ENCODE results near the gene PTPN14.
A peak's percentile ranks its signal among the peaks of the same experiment; 100 is the strongest.
"Not testable (repeated sequence)": the region's sequence is repeated elsewhere in the genome, so short reads cannot be mapped to it uniquely, and the experiment has no call there.

PTPN14 gene

GRCh38 chr1:214494706-214495105, 56.7 kb downstream of the PTPN14 start:
- no CpG with 5 or more reads among the region's 2 CpGs for WGBS (ENCODE audit: extremely low coverage, insufficient coverage, insufficient read length)
- Histone ChIP-seq H2AK5ac (ENCODE audit: low read length) (no peak overlapping the region), H3K4ac (ENCODE audit: low read depth, low read length) (no peak overlapping the region), H3K4me2 (ENCODE audit: low read length) (no peak overlapping the region), H3K9me3 (ENCODE audit: insufficient read depth, low read depth, low read length) (no peaks in the 10 kb centered on the region), H3K23ac (ENCODE audit: low read length) (no peak overlapping the region), H4K91ac (ENCODE audit: low read depth, low read length) (no peak overlapping the region), H2AFZ (ENCODE audit: insufficient read depth, low read length, poor library complexity) (no peak overlapping the region), H2BK5ac (ENCODE audit: low read depth, low read length, poor library complexity) (no peak overlapping the region), H3K14ac (ENCODE audit: low read length) (no peak overlapping the region), H3K36me3 (ENCODE audit: control insufficient read depth in 1 of 2, insufficient read depth in 2 of 2, low read length in 2 of 2) (peaks cover 2 to 3% of the 10 kb centered on the region in 2 experiments), H3K27me3 (ENCODE audit: insufficient read depth, low read length) (no peaks in the 10 kb centered on the region), H3K4me1 (ENCODE audit: control insufficient read depth in 1 of 2, insufficient read depth in 2 of 2, low read length in 2 of 2) (peaks cover 3 to 15% of the 10 kb centered on the region in 2 experiments), H3K79me2 (ENCODE audit: control insufficient read depth, insufficient read depth, low read length, poor library complexity) (peaks cover 11% of the 10 kb centered on the region), H3K9ac (ENCODE audit: low read length) (no peak overlapping the region), H3K4me3 (ENCODE audit: low read depth, low read length) (no peak overlapping the region), H2BK120ac (ENCODE audit: insufficient read depth, low read length, poor library complexity) (no peak overlapping the region), H4K12ac (ENCODE audit: low read depth, low read length) (no peak overlapping the region), H2BK12ac (ENCODE audit: low read length) (no peak overlapping the region), H3K27ac (ENCODE audit: low read depth, low read length) (peak overlapping the region; percentile 55), H3K79me1 (ENCODE audit: low read length) (peaks cover 7% of the 10 kb centered on the region), H3K18ac (ENCODE audit: low read length) (no peak overlapping the region), H4K8ac (ENCODE audit: low read depth, low read length) (no peak overlapping the region)
- DNase-seq: peak; percentile 51 to 87

- not testable (repeated sequence) for H3K18ac ChIP-seq (ENCODE audit: low read length); H3K9ac ChIP-seq (ENCODE audit: low read length); H3K27me3 ChIP-seq (ENCODE audit: insufficient read depth, low read length); H3K79me1 ChIP-seq (ENCODE audit: low read length); H2AFZ ChIP-seq (ENCODE audit: insufficient read depth, low read length, poor library complexity); H3K14ac ChIP-seq (ENCODE audit: low read length); H3K9me3 ChIP-seq (ENCODE audit: insufficient read depth, low read depth, low read length); H4K12ac ChIP-seq (ENCODE audit: low read depth, low read length); H2AK5ac ChIP-seq (ENCODE audit: low read length); H3K4me2 ChIP-seq (ENCODE audit: low read length); H4K91ac ChIP-seq (ENCODE audit: low read depth, low read length); H2BK12ac ChIP-seq (ENCODE audit: low read length); H3K23ac ChIP-seq (ENCODE audit: low read length); H3K36me3 ChIP-seq (ENCODE audit: control insufficient read depth in 1 of 2, insufficient read depth in 2 of 2, low read length in 2 of 2); H3K4me3 ChIP-seq (ENCODE audit: low read depth, low read length); H2BK5ac ChIP-seq (ENCODE audit: low read depth, low read length, poor library complexity); H4K8ac ChIP-seq (ENCODE audit: low read depth, low read length); H3K4ac ChIP-seq (ENCODE audit: low read depth, low read length); H2BK120ac ChIP-seq (ENCODE audit: insufficient read depth, low read length, poor library complexity)
- DNase-seq: peak; percentile 38 to 56
- no CpG with 5 or more reads among the region's 6 CpGs for WGBS (ENCODE audit: extremely low coverage, insufficient coverage, insufficient read length)
- peaks cover 3 to 15% of the 10 kb centered on the region in 2 experiments for H3K4me1 ChIP-seq (ENCODE audit: control insufficient read depth in 1 of 2, insufficient read depth in 2 of 2, low read length in 2 of 2)
- H3K27ac ChIP-seq (ENCODE audit: low read depth, low read length): peak overlapping the region; percentile 55
- H3K79me2 ChIP-seq (ENCODE audit: control insufficient read depth, insufficient read depth, low read length, poor library complexity): peaks cover 15% of the 10 kb centered on the region
Measured at GRCh38 chr1:214494179-214494578, 57.2 kb downstream of the PTPN14 start.

- Histone ChIP-seq H2BK12ac (ENCODE audit: low read length) (peak overlapping the region; percentile 73), H3K9ac (ENCODE audit: low read length) (no peak overlapping the region), H3K27ac (ENCODE audit: low read depth, low read length) (peak overlapping the region; percentile 28), H3K27me3 (ENCODE audit: insufficient read depth, low read length) (no peaks in the 10 kb centered on the region), H3K79me2 (ENCODE audit: control insufficient read depth, insufficient read depth, low read length, poor library complexity) (peaks cover 10% of the 10 kb centered on the region), H3K14ac (ENCODE audit: low read length) (peak overlapping the region; percentile 71), H3K36me3 (ENCODE audit: control insufficient read depth in 1 of 2, insufficient read depth in 2 of 2, low read length in 2 of 2) (peaks cover 2 to 5% of the 10 kb centered on the region in 2 experiments), H3K23ac (ENCODE audit: low read length) (no peak overlapping the region), H3K9me3 (ENCODE audit: insufficient read depth, low read depth, low read length) (no peaks in the 10 kb centered on the region), H4K12ac (ENCODE audit: low read depth, low read length) (no peak overlapping the region), H3K18ac (ENCODE audit: low read length) (peak overlapping the region; percentile 82), H2AK5ac (ENCODE audit: low read length) (no peak overlapping the region), H2AFZ (ENCODE audit: insufficient read depth, low read length, poor library complexity) (no peak overlapping the region), H3K4me2 (ENCODE audit: low read length) (no peak overlapping the region), H3K4me1 (ENCODE audit: control insufficient read depth in 1 of 2, insufficient read depth in 2 of 2, low read length in 2 of 2) (peaks cover 3 to 16% of the 10 kb centered on the region in 2 experiments), H3K4me3 (ENCODE audit: low read depth, low read length) (no peak overlapping the region), H3K4ac (ENCODE audit: low read depth, low read length) (peak overlapping the region; percentile 76), H2BK5ac (ENCODE audit: low read depth, low read length, poor library complexity) (peak overlapping the region; percentile 18), H2BK120ac (ENCODE audit: insufficient read depth, low read length, poor library complexity) (no peak overlapping the region), H4K8ac (ENCODE audit: low read depth, low read length) (peak overlapping the region; percentile 70), H3K79me1 (ENCODE audit: low read length) (peaks cover 7% of the 10 kb centered on the region), H4K91ac (ENCODE audit: low read depth, low read length) (peak overlapping the region; percentile 43)
- no CpG with 5 or more reads among the region's 7 CpGs for WGBS (ENCODE audit: extremely low coverage, insufficient coverage, insufficient read length)
- no peak for DNase-seq
Measured at GRCh38 chr1:214493126-214493796, 58.1 kb downstream of the PTPN14 start.

- peaks cover 10% of the 10 kb centered on the region for H3K79me2 ChIP-seq (ENCODE audit: control insufficient read depth, insufficient read depth, low read length, poor library complexity)
- H3K36me3 ChIP-seq (ENCODE audit: control insufficient read depth in 1 of 2, insufficient read depth in 2 of 2, low read length in 2 of 2): peaks cover 2 to 5% of the 10 kb centered on the region in 2 experiments
- H4K8ac ChIP-seq (ENCODE audit: low read depth, low read length): peak overlapping the region; percentile 70
- no peak overlapping the region for H4K12ac ChIP-seq (ENCODE audit: low read depth, low read length)
- H3K23ac ChIP-seq (ENCODE audit: low read length): no peak overlapping the region
- peak overlapping the region; percentile 73 for H2BK12ac ChIP-seq (ENCODE audit: low read length)
- no CpG with 5 or more reads among the region's 9 CpGs for WGBS (ENCODE audit: extremely low coverage, insufficient coverage, insufficient read length)
- H3K27ac ChIP-seq (ENCODE audit: low read depth, low read length): peak overlapping the region; percentile 28
- no peak overlapping the region for H3K4me3 ChIP-seq (ENCODE audit: low read depth, low read length)
- peaks cover 3 to 20% of the 10 kb centered on the region in 2 experiments for H3K4me1 ChIP-seq (ENCODE audit: control insufficient read depth in 1 of 2, insufficient read depth in 2 of 2, low read length in 2 of 2)
- H3K14ac ChIP-seq (ENCODE audit: low read length): no peak overlapping the region
- no peak overlapping the region for H3K4me2 ChIP-seq (ENCODE audit: low read length)
- no peak overlapping the region for H3K9ac ChIP-seq (ENCODE audit: low read length)
- peaks cover 7% of the 10 kb centered on the region for H3K79me1 ChIP-seq (ENCODE audit: low read length)
- no peaks in the 10 kb centered on the region for H3K27me3 ChIP-seq (ENCODE audit: insufficient read depth, low read length)
- H2BK5ac ChIP-seq (ENCODE audit: low read depth, low read length, poor library complexity): peak overlapping the region; percentile 18
- H4K91ac ChIP-seq (ENCODE audit: low read depth, low read length): peak overlapping the region; percentile 43
- H3K18ac ChIP-seq (ENCODE audit: low read length): peak overlapping the region; percentile 82
- H3K4ac ChIP-seq (ENCODE audit: low read depth, low read length): peak overlapping the region; percentile 76
- DNase-seq: peak; percentile 66 to 86
- H2BK120ac ChIP-seq (ENCODE audit: insufficient read depth, low read length, poor library complexity): no peak overlapping the region
- H2AFZ ChIP-seq (ENCODE audit: insufficient read depth, low read length, poor library complexity): no peak overlapping the region
- H2AK5ac ChIP-seq (ENCODE audit: low read length): no peak overlapping the region
- H3K9me3 ChIP-seq (ENCODE audit: insufficient read depth, low read depth, low read length): no peaks in the 10 kb centered on the region
Measured at GRCh38 chr1:214492401-214493075, 58.9 kb downstream of the PTPN14 start.
